WI38 (cell line): ENCODE measurements around the gene BRCA1.

Source experiments
- H3K4me3 ChIP-seq: 2 replicates; pipeline ENCODE4 v1.5.1; 2011; ENCODE audit warnings: low read depth, mild to moderate bottlenecking, control low read depth, low read length
- TF ChIP-seq, protein P1 (sequence below): IDR thresholded peaks from 2 replicates; pipeline ENCODE4 v1.5.1; 2012; ENCODE audit warnings: low read depth, mild to moderate bottlenecking, control low read depth, low read length

BRCA1 gene

GRCh38 chr17:43043307-43043706 lies 81.9 kb downstream of the BRCA1 start:
- TF ChIP-seq, protein P1, sequence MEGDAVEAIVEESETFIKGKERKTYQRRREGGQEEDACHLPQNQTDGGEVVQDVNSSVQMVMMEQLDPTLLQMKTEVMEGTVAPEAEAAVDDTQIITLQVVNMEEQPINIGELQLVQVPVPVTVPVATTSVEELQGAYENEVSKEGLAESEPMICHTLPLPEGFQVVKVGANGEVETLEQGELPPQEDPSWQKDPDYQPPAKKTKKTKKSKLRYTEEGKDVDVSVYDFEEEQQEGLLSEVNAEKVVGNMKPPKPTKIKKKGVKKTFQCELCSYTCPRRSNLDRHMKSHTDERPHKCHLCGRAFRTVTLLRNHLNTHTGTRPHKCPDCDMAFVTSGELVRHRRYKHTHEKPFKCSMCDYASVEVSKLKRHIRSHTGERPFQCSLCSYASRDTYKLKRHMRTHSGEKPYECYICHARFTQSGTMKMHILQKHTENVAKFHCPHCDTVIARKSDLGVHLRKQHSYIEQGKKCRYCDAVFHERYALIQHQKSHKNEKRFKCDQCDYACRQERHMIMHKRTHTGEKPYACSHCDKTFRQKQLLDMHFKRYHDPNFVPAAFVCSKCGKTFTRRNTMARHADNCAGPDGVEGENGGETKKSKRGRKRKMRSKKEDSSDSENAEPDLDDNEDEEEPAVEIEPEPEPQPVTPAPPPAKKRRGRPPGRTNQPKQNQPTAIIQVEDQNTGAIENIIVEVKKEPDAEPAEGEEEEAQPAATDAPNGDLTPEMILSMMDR = no peak
- no peak overlapping the region for H3K4me3 ChIP-seq

DNA sequence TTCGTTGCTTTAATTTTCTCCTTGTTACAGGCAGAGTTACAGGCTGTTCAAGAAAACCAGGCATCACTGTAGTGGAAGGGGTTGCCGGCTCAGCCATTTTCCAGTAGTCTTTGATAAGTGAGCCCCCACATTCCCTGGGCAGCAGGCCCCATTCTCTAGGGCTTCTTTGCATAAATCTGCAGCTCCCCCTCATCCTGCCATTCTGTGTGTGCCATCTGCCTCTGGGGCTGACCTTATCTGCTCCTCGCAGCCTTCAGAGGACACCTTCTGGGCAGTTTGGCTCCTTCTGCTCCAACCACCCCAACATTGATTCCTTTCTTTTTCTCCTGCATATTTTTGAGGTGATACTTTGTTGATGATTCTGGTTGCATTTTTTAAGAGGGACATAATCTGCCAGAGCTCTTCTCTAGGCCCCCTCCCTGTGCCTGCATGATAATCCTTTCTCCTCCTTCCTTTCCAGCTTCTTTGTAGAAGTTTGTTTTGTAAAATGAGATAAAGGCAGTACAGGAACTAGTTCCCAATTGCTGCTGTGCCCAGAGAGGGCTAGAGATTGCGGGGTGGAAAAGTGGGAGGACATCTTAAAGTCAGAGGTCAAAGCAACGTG lies 83.0 kb downstream of the BRCA1 start:
- TF ChIP-seq, protein P1 = no peak

GRCh38 chr17:43040655-43041054 lies 84.5 kb downstream of the BRCA1 start:
- TF ChIP-seq, protein P1 = no peak
- H3K4me3 ChIP-seq = no peak overlapping the region

More for the DNA sequence above, 83.0 kb downstream of the BRCA1 start:
- no peak overlapping the region for H3K4me3 ChIP-seq

- TF ChIP-seq, protein P1 = no peak
- no peak overlapping the region for H3K4me3 ChIP-seq
Observed at GRCh38 chr17:43039646-43040045, 85.5 kb downstream of the BRCA1 start.

- TF ChIP-seq, protein P1 = no peak
- no peak overlapping the region for H3K4me3 ChIP-seq
Observed at GRCh38 chr17:43034894-43035293, 90.3 kb downstream of the BRCA1 start.

GRCh38 chr17:43033948-43034881 lies 90.9 kb downstream of the BRCA1 start:
- TF ChIP-seq, protein P1 = no peak
- no peak overlapping the region for H3K4me3 ChIP-seq

GRCh38 chr17:43031666-43032065 lies 93.5 kb downstream of the BRCA1 start:
- no peak overlapping the region for H3K4me3 ChIP-seq
- TF ChIP-seq, protein P1 = no peak
